PC-3 (cell line): ENCODE results near the gene TLR6. TPM values are rescaled to one million over a fixed set of nuclear protein-coding genes. Genes with fewer than 3 reads are reported as not detected.

Experiments
- ATAC-seq: fragments of 200-7000 bp; cut with Tn5 transposase; 2 replicates; pipeline ENCODE4 v1.9.1; 2020; ENCODE audit warnings: mild to moderate bottlenecking, moderate library complexity
- BruUV-seq: library from RNA; stranded (reverse); fragments of 400-500 nt; replicated peaks from 2 replicates; lab custom pipeline; 2021; lab: Mats Ljungman, UMichigan
- CTCF ChIA-PET: fragments of 300-600 bp; sonication (Branson Sonifier 250); formaldehyde crosslinking; loops from one replicate; lab custom pipeline; 2022; ENCODE audit warnings: antibody characterized with exemption; lab: Charles Lee
- POLR2A ChIA-PET: fragments of 300-600 bp; sonication (Branson Sonifier 250); formaldehyde crosslinking; loops from one replicate; lab custom pipeline; 2022; ENCODE audit warnings: antibody characterized with exemption; ENCODE audit not compliant: unreplicated experiment; lab: Charles Lee
- DNase-seq: peaks from one replicate; pipeline ENCODE4 v3.0.0-alpha.2; 2015
- H2AFZ ChIP-seq: fragments of 300-600 bp; sonication (generic); 2 replicates; pipeline ENCODE4 v1.6.0; 2016; ENCODE audit warnings: antibody characterized with exemption, low read length
- H3F3A ChIP-seq: fragments of 300-600 bp; sonication (generic); one replicate; pipeline ENCODE4 v1.6.0; 2017; ENCODE audit warnings: antibody characterized with exemption, low read length, control low read depth, mild to moderate bottlenecking; ENCODE audit not compliant: unreplicated experiment
- H3K27ac ChIP-seq: fragments of 300-600 bp; sonication (generic); 2 replicates; pipeline ENCODE4 v1.5.1; 2016; ENCODE audit warnings: mild to moderate bottlenecking, low read length
- H3K27me3 ChIP-seq: fragments of 300-600 bp; sonication (generic); 2 replicates; pipeline ENCODE4 v1.6.1; 2016; ENCODE audit warnings: low read length, mixed read lengths
- H3K36me3 ChIP-seq: fragments of 300-600 bp; sonication (generic); 2 replicates; pipeline ENCODE4 v1.6.1; 2016; ENCODE audit warnings: low read depth, mixed run types, low read length, mixed read lengths
- H3K4me1 ChIP-seq: fragments of 300-600 bp; sonication (generic); 2 replicates; pipeline ENCODE4 v1.5.1; 2016; ENCODE audit warnings: low read length; ENCODE audit not compliant: insufficient read depth
- H3K4me2 ChIP-seq: fragments of 300-600 bp; sonication (generic); 2 replicates; pipeline ENCODE4 v1.6.0; 2016; ENCODE audit warnings: low read length
- H3K4me3 ChIP-seq: fragments of 300-600 bp; sonication (generic); 2 replicates; pipeline ENCODE4 v1.5.1; 2016; ENCODE audit warnings: mild to moderate bottlenecking, low read length, mixed read lengths
- H3K79me2 ChIP-seq: fragments of 300-600 bp; sonication (generic); 2 replicates; pipeline ENCODE4 v1.6.1; 2017; ENCODE audit warnings: low read length, mixed read lengths
- H3K9ac ChIP-seq: fragments of 300-600 bp; sonication (generic); 2 replicates; pipeline ENCODE4 v1.6.0; 2016; ENCODE audit warnings: mild to moderate bottlenecking, low read length
- H3K9me2 ChIP-seq: fragments of 300-600 bp; sonication (generic); replicated peaks from 2 replicates; pipeline ENCODE4 v1.6.1; 2016; ENCODE audit warnings: mixed run types, low read length, mixed read lengths
- H3K9me3 ChIP-seq: fragments of 300-600 bp; sonication (generic); 2 replicates; pipeline ENCODE4 v1.6.1; 2016; ENCODE audit warnings: low read length, mixed read lengths
- H4K20me1 ChIP-seq: fragments of 300-600 bp; sonication (generic); 2 replicates; pipeline ENCODE4 v1.6.1; 2016; ENCODE audit warnings: low read length, mixed read lengths
- CTCF ChIP-seq: fragments of 300-600 bp; sonication (generic); conservative IDR thresholded peaks from 2 replicates; pipeline ENCODE4 v1.5.1; 2017; ENCODE audit warnings: antibody characterized with exemption, low read depth, mild to moderate bottlenecking, low read length
- EZH2 ChIP-seq: fragments of 300-600 bp; sonication (generic); IDR thresholded peaks from one replicate; pipeline ENCODE4 v1.6.1; 2017; ENCODE audit warnings: antibody characterized with exemption, mild to moderate bottlenecking, low read length; ENCODE audit not compliant: unreplicated experiment
- EZH2phosphoT487 ChIP-seq: fragments of 300-600 bp; sonication (generic); IDR thresholded peaks from 2 replicates; pipeline ENCODE4 v1.6.1; 2018; ENCODE audit warnings: mild to moderate bottlenecking, antibody characterized with exemption, low read length, borderline replicate concordance
- intact Hi-C: fragments of 100-400 bp; cut with micrococcal nuclease; formaldehyde crosslinking; loops from 2 replicates; pipeline ENCODE4 v1.9.0; 2023
- total RNA-seq: library from RNA; depleted of rRNA; stranded (reverse); fragments of >200 nt; gene quantifications from 2 replicates; pipeline ENCODE4 v1.2.3, GENCODE V29; 2014

Gene TLR6
- total RNA-seq, 1 experiment from 2014 or later, result 1.2 TPM

- Histone ChIP-seq H3K9me2 (no peaks in the 10 kb centered on the region), H3K9ac (peak overlapping the region; percentile 94), H3K9me3 (no peaks in the 10 kb centered on the region), H2AFZ (peak overlapping the region; percentile 94), H3K27me3 (no peaks in the 10 kb centered on the region), H3K27ac (peak overlapping the region; percentile 29; the same call in 1 of the 2 replicates), H3K4me1 (peaks cover 28% of the 10 kb centered on the region), H3K4me2 (peak overlapping the region; percentile 96), H3F3A (peaks cover under 1% of the 10 kb centered on the region), H3K79me2 (peaks cover 15% of the 10 kb centered on the region), H4K20me1 (no peaks in the 10 kb centered on the region), H3K36me3 (no peaks in the 10 kb centered on the region), H3K4me3 (peak overlapping the region; percentile 78)
- POLR2A ChIA-PET, result interaction anchor here (0.5 to 0.6 kb wide), 4 partner anchors 10 to 850 kb away, joined by 3 to 4 read pairs (median 4); no protein-coding TSS in a partner anchor
- CTCF ChIA-PET, result no interaction called here
- BruUV-seq, result TSS peak; percentile 96
- DNase-seq (no peak), ATAC-seq (no peak)
- intact Hi-C loops, result no loop called here
- TF ChIP-seq EZH2, result no peak
- TF ChIP-seq CTCF, result no peak
- no peak for TF ChIP-seq EZH2phosphoT487
Measured at GRCh38 chr4:38866973-38867477, 10.4 kb upstream of the TLR6 start.

GRCh38 chr4:38865445-38865844 lies 8.8 kb upstream of the TLR6 start:
- intact Hi-C loops, result no loop called here

More at GRCh38 chr4:38865445-38865844, 8.8 kb upstream of the TLR6 start:
- ATAC-seq (no peak), DNase-seq (no peak)
- peaks cover 22% of the 10 kb centered on the region for H3K4me1 ChIP-seq
- ChIA-PET POLR2A (interaction anchor here (0.6 kb wide), 1 partner anchor 25 kb away, joined by 7 read pairs; no protein-coding TSS in a partner anchor), CTCF (no interaction called here)
- no TSS peak for BruUV-seq
- peaks cover 15% of the 10 kb centered on the region for H3K79me2 ChIP-seq
- no peak overlapping the region for H3K9ac ChIP-seq
- no peaks in the 10 kb centered on the region for H4K20me1 ChIP-seq
- H3K4me2 ChIP-seq, result no peak overlapping the region
- TF ChIP-seq EZH2phosphoT487, result no peak
- no peak for TF ChIP-seq EZH2
- no peak for TF ChIP-seq CTCF
- no peaks in the 10 kb centered on the region for H3K9me3 ChIP-seq
- no peak overlapping the region for H3K27ac ChIP-seq
- no peaks in the 10 kb centered on the region for H3F3A ChIP-seq
- no peaks in the 10 kb centered on the region for H3K9me2 ChIP-seq
- no peak overlapping the region for H3K4me3 ChIP-seq
- H3K27me3 ChIP-seq, result no peaks in the 10 kb centered on the region
- H2AFZ ChIP-seq, result 0 out of 2 replicates have a peak overlapping the region, but pooled peaks have one; percentile 48
- no peaks in the 10 kb centered on the region for H3K36me3 ChIP-seq
